Mucosa of gallbladder (tissue), 1 donor: ENCODE data around the gene TTC24. TPM values are rescaled to one million over a fixed set of nuclear protein-coding genes. Genes with fewer than 3 reads are reported as not detected.
A peak's percentile ranks its signal among the peaks of the same experiment; 100 is the strongest.
"Not testable (repeated sequence)": the region's sequence is repeated elsewhere in the genome, so short reads cannot be mapped to it uniquely, and the experiment has no call there.

Source experiments
- DNase-seq: peaks from one replicate; pipeline ENCODE4 v3.0.0-alpha.2; 2020; ENCODE audit warnings: low spot score
- total RNA-seq: library from RNA; stranded (reverse); gene quantifications from one replicate; pipeline ENCODE4 v1.2.1, GENCODE V29; 2021
- donor health status: DM: no; HTN: no; CAD: no.

The TTC24 gene
- total RNA-seq, 1 donor from 2014 or later = 0.60 TPM

DNA sequence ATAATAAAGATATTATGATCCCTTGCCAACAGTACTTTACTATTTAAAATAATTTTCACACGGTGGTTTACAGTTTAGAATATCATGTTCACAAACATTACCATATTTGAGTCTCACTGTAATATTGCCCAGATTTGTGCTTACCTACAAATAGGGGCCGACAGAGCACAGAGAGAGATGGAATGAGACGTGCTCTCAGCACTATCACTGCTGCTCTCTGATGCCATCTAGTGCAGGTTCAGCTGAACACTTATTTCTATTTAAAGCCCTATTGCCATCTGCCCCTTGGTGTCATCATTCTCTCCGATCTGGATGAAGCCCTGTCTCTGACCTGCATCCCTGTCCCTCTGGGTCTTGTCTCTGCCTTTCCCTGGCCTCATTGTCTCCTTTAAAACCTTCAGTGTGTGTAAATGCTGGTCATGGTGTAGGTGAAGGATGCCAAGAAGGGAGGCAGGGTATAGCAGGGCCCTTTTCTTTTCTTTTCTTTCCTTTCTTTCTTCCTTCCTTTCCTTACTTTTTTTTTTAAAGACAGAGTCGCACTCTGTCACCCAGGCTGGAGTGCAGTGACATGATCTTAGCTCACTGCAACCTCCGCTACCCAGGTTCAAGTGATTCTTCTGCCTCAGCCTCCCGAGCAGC lies 28.6 kb downstream of the TTC24 start:
- peak; percentile 65 for DNase-seq

GRCh38 chr1:156608981-156609380 lies 29.5 kb downstream of the TTC24 start:
- DNase-seq = no peak

DNA sequence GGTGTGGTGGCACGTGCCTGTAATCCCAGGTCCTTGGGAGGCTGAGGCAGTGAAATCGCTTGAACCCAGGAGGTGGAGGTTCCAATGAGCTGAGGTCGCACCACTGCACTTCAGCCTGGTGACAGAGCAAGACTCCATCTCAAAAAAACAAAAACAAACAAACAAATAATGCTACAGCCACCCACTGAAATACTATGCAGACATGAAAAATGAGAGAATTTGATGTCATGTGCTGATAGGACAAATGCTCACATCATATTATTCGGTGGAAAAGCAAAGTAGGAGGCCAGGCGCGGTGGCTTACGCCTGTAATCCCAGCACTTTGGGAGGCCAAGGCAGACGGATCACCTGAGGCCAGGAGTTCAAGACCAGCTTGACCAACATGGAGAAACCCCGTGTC lies 30.5 kb downstream of the TTC24 start:
- DNase-seq = not testable (repeated sequence)

GRCh38 chr1:156612666-156613065 lies 33.1 kb downstream of the TTC24 start:
- DNase-seq = no peak

DNA sequence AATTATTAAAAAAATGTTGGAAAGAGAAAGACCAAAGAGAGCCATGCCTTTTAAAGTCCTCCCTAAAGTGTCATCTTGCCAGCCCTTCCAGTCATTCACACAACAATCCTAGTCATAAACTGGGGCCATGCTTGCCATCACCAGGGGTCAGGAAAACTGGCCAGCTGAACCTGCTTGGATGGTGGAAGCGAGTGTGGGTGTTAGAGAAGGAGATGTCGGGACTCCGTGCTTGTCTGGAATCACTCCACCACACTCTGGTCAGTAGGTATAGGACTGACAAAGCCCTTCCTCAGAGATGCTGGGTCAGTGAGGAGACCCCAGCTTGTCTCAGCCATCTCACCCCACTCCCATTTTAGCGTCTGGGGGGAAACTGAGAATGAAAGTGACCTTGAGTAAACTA lies 36.4 kb downstream of the TTC24 start:
- DNase-seq = no peak

DNA sequence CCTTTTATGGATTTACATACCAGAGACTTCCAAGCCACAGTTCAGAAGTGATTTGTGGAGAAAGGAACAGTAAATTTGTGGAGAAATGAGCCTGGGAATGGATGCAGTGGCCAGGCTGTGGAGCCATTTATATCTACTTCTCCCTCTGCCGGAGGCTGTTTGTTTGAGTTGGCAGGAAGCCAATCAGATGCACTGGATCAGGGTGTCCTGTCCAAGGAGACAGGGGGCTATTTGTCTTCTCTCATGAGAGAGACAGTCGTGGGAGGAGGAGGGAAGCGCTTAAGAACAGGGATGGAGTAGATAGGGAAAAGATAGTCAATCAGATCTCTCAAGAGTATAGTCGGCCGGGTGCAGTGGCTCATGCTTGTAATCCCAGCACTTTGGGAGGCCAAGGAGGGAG lies 36.9 kb downstream of the TTC24 start:
- DNase-seq = no peak

DNA sequence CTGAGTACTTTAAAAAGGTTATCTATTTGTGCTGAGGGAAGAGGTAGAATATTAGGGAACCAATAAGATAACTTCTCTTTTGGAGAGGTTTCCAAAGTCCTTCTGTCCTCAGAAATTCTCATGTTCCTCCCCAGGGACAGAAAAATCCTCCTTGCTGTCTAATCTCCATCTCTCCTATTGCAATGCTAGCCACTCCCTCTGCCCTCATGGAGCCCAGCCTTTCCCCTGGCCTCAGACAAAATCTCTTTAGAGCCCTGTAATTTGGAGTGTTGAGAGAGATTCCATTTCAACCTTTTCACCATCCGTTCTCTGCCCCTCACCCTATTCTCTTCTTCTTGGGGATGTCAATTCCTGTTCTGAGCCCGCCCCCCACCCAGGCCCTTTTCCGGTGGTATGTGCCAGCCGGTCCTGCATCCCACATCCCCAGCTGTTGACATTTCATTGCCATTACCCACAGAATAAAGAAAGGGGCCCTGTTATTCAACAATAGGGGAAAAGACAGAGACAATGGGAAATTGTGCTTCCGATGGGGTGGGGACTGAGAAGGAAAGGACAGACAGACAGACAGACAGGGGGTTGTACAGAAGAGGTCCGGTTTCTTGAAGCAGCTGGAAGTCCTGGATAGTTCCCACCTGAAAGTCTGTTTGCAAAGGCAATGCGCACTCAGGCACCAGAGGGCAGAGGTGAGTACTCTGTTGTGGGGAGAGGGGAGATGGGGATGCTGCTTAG lies 39.5 kb downstream of the TTC24 start, which contains the start of gene HAPLN2:
Gene HAPLN2, plus strand, starts transcription at position 563 of the 729 bp plus-strand sequence. CDS start 4,076 bp downstream, outside the sequence.
- DNase-seq = no peak

DNA sequence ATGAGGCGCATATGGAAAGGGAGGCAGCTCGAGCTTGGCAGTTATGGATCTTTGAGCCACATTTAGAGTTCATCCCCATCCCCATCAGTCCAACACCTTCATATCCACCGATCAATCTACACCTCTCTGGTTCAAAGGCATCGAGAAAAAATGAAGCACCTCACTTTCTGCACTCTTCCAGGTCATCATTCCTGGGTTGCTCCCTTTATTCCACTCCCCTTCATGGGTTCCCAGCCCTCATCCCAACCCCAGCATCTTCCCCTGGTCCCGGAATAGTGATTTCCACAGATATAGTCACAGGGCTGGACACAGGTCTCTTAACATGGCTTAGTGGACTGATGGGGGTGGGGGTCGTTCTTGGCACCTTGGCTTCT lies 40.0 kb downstream of the TTC24 start:
- DNase-seq = no peak

- DNase-seq = no peak
These were observed 43.2 kb downstream of the TTC24 start for GRCh38 chr1:156622581-156623297.

DNA sequence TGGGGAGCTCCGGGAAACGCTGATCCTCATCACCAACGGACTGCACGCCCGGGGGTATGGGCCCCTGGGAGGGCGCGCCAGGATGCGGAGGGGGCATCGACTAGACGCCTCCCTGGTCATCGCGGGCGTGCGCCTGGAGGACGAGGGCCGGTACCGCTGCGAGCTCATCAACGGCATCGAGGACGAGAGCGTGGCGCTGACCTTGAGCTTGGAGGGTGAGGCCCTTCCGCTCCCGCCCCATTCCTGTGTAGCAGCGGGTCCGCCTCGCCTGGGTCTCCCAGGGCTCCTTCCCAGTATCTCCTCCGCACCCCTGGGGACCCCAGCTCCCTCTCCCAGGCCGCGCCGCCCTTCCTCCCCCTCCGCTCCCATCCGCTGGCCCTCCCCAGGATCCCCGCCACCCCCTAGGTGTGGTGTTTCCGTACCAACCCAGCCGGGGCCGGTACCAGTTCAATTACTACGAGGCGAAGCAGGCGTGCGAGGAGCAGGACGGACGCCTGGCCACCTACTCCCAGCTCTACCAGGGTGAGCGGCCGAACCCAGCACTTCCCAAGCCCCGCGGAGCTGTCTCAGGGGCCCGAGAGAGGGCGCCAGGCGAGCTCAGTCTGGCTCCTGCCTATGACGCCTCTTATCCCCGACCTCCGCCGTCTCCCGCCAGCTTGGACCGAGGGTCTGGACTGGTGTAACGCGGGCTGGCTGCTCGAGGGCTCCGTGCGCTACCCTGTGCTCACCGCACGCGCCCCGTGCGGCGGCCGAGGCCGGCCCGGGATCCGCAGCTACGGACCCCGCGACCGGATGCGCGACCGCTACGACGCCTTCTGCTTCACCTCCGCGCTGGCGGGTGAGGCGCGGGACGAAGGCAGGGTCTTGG lies 44.7 kb downstream of the TTC24 start:
- DNase-seq = no peak

- DNase-seq = no peak
These were observed 45.4 kb downstream of the TTC24 start for GRCh38 chr1:156624814-156625435.

- DNase-seq = no peak
These were observed 46.0 kb downstream of the TTC24 start for GRCh38 chr1:156625436-156626078.

- no peak for DNase-seq
These were observed 46.5 kb downstream of the TTC24 start for GRCh38 chr1:156626079-156626438.

DNA sequence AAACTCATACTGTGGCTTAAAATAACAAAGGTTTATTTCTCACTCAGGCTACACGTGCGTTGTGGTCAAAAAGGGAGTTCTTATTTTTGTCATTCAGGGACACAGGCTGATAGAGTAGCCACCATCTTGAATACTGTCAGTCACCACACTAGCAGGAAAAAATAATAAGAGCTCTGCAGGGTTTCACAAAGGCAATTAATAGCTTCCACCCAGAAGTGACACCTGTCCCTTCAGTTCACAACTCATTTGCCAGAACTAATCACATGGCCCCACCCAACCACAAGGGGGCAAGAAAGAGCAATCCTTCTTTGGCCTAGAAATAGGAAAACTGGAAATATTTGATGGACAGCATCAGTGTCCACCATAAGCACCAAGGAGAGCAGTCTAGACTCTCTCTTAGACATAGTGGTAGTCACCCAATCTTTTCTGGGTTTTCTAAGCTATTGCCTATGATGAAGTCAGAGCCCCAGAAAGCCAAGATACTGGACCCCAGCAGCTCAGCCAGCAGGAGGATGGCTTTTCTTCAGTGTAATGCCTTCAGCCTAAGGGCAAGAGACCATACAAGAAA lies 47.9 kb downstream of the TTC24 start:
- no peak for DNase-seq

DNA sequence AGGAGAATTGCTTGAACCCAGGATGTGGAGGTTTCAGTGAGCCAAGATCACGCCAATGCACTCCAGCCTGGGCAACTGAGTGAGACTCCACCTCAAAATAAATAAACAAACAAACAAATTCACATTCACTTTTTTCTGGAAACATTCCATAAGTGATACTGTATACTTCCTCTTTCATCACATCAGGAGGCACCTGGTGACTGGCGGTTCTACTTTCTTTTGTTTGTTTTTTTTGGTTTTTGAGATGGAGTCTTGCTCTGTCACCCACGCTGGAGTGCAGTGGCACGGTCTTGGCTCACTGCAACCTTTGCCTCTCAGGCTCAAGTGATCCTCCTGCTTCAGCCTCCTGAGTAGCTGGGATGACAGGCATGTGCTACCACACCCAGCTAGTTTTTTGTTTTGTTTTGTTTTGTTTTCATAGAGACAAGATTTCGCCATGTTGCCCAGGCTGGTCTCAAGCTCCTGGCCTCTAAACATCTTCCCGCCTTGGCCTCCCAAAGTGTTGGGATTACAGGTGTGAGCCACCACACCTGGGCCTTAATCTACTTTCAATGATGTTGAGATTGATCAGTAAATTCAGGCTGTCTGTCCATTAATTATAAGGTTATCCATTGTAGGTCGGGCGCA lies 50.4 kb downstream of the TTC24 start:
- no peak for DNase-seq

DNA sequence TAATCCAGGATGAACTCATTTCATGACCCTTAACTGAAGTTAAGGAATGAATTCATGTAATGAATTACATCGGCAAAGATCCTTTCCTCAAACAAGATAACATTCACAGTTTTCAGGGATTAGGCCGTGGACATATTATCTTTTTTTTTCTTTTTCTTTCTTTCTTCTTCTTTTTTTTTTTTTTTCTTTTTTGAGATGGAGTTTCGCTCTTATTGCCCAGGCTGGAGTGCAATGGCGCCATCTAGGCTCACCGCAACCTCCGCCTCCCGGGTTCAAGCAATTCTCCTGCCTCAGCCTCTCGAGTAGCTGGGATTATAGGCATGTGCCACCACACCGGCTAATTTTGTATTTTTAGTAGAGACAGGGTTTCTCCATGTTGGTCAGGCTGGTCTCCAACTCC lies 51.6 kb downstream of the TTC24 start:
- DNase-seq = not testable (repeated sequence)

DNA sequence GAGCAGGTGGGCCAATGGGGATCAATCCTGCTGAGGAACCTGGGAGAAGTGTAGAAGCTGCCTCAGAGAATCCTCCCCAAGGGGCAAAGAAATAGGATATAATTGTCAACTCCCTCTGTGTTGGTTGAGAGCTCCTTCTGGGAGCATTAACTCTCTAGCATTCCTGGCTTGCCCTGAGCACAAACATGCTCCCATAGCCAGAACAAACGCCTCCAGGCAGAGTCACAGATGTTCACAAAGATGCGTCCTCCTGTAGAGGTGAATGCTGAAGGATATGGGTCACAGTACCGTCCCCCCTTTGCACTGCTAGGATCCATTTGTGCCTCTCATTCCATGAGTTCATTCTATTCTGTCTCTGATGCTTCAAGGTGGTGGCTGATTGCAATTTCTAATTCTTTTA lies 52.8 kb downstream of the TTC24 start:
- no peak for DNase-seq
